HG03432 (cell line): ENCODE measurements around the gene GLTP.

Source experiments
- ATAC-seq: cut with Tn5 transposase; IDR thresholded peaks from one replicate; pipeline ENCODE4 v1.9.1; 2021; ENCODE audit warnings: mild to moderate bottlenecking, moderate library complexity; ENCODE audit not compliant: unreplicated experiment

The GLTP gene

GRCh38 chr12:109807954-109808643, 72.2 kb downstream of the GLTP start:
- ATAC-seq: no peak

DNA sequence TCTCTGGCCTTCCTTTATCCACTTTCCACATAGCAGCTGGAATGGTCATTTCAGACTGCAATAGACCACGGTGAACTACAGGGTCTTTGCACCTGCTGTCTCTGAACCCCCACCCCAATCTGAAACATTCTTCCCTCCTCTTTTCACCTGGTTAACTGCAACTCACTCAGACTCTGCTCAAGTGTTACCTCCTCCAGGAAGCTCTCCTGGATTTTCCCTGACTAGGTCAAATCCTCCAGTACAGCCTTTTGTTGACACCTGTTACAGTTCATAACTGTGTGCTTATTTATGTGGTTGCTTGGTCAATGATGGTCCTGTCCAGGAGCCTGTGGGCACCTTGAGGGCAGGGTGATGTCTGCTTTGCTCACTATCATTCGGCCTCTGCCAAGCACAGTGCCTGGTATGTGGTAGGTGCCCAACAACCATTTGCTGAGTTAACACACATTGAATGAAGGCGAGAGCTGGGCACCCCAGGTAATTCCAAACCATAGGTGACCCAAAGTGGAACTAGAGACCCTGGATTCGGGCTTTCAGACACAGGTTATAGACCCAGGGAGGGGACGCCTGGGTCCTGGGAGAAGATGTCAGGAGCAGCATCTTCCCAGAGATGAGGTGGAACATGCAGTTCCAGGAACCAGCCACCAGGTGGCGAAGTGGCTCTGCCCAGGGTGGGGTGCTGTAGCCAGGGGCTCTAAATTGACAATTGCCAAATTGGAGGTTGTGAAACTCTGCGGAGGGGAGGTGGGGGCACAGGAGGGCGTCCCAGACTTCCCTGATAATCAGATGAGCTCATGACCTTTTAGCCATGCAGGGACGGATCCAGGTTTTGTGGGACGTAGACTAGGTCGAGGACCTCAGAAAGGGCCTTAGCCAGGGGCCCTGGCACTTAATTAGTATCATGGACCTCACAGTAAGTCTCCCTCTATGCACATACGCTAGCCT, 75.2 kb downstream of the GLTP start:
- ATAC-seq: no peak

DNA sequence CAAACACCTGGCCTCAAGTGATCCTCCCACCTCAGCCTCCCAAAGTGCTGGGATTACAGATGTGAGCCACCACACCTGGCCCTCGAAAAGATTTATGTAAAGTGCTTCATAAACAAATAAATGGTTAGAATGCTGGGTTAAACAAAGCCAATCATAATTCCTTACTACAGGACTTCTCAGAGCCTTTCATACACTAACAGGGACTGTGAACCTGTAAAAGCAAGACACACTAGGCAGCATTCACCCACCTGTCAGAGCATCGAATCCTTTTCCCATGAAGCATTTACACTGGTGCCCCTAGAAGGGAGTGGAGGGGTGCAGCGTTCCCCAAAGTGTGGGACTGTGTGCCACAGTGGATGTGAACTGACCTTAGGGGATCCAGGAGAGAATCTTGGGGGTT, 76.7 kb downstream of the GLTP start:
- ATAC-seq: no peak

DNA sequence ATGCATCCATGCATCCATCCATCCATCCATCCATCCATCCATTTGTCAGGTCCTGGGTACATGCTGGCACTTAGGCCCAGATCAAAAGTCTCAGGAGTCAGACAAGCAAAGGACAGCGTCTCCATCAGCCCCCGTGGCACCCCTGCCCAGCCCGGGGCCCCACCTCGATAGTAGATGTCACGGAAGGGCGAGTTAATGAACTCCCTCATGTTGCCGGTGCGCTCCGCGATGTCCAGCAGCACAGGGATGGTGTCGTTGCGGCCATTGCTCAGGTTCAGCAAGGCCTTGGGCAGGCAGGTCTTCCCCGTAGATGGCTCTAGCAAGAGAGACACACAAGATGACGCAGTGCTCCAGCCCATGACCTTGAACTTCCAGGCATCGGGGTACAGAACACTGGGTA, 77.5 kb downstream of the GLTP start:
- no peak for ATAC-seq
